Smooth muscle cell (in vitro differentiated cells): Measurements from ENCODE around the gene PDK2. TPM values are rescaled to one million over a fixed set of nuclear protein-coding genes. Genes with fewer than 3 reads are reported as not detected.
A peak's percentile ranks its signal among the peaks of the same experiment; 100 is the strongest.

Experiments used
- DNase-seq: peaks from one replicate; lab custom pipeline; 2025; ENCODE audit not compliant: unreplicated experiment; lab: John Stamatoyannopoulos, UW
- H2AFZ ChIP-seq: fragments of 200-600 bp; sonication (generic); 2 replicates; pipeline ENCODE4 v1.6.0; 2016; ENCODE audit warnings: antibody characterized with exemption, low read depth, mild to moderate bottlenecking
- H3F3A ChIP-seq: fragments of 200-600 bp; sonication (generic); 2 replicates; pipeline ENCODE4 v1.6.0; 2017; ENCODE audit warnings: antibody characterized with exemption, low read depth
- H3K27ac ChIP-seq: fragments of 200-600 bp; sonication (generic); 2 replicates; pipeline ENCODE4 v1.5.1; 2016; ENCODE audit warnings: low read depth, mild to moderate bottlenecking
- H3K27me3 ChIP-seq: fragments of 200-600 bp; sonication (generic); 2 replicates; pipeline ENCODE4 v1.6.1; 2016; ENCODE audit warnings: low read depth, mild to moderate bottlenecking
- H3K36me3 ChIP-seq: fragments of 200-600 bp; sonication (generic); 2 replicates; pipeline ENCODE4 v1.5.1; 2016; ENCODE audit warnings: low read depth
- H3K4me1 ChIP-seq: fragments of 200-600 bp; sonication (generic); 2 replicates; pipeline ENCODE4 v1.5.1; 2016; ENCODE audit warnings: low read depth
- H3K4me2 ChIP-seq: fragments of 200-600 bp; sonication (generic); 2 replicates; pipeline ENCODE4 v1.6.0; 2016; ENCODE audit warnings: mild to moderate bottlenecking
- H3K4me3 ChIP-seq: fragments of 200-600 bp; sonication (generic); 2 replicates; pipeline ENCODE4 v1.5.1; 2016; ENCODE audit warnings: mild to moderate bottlenecking
- H3K79me2 ChIP-seq: fragments of 200-600 bp; sonication (generic); 2 replicates; pipeline ENCODE4 v1.6.0; 2016; ENCODE audit warnings: low read depth, mild to moderate bottlenecking
- H3K9ac ChIP-seq: fragments of 200-600 bp; sonication (generic); 2 replicates; pipeline ENCODE4 v1.6.0; 2016; ENCODE audit warnings: low read depth
- H3K9me3 ChIP-seq: fragments of 200-600 bp; sonication (generic); replicated peaks from 2 replicates; pipeline ENCODE4 v1.5.1; 2016; ENCODE audit warnings: low read depth
- H4K20me1 ChIP-seq: fragments of 200-600 bp; sonication (generic); 2 replicates; pipeline ENCODE4 v1.6.0; 2016; ENCODE audit warnings: low read depth
- WGBS: methylation state at CpG from one replicate; pipeline ENCODE4 v1.1.7; 2016; ENCODE audit warnings: low lambda C conversion rate; 5-methylcytosine and 5-hydroxymethylcytosine counted together
- polyA plus RNA-seq: library from polyadenylated mRNA; unstranded; fragments of >200 nt; fragmentation: Nextera tagmentation; extraction: Ambion mirVana; gene quantifications from 2 replicates; pipeline ENCODE4 v1.2.1, GENCODE V29; 2016
- total RNA-seq: library from RNA; depleted of rRNA; stranded (reverse); fragments of >200 nt; gene quantifications from 2 replicates; pipeline ENCODE4 v1.2.3, GENCODE V29; 2014
- TF ChIP-seq, protein P1 (sequence below): fragments of 200-600 bp; sonication (generic); IDR thresholded peaks from 2 replicates; pipeline ENCODE4 v1.5.1; 2017; ENCODE audit warnings: borderline replicate concordance, mild to moderate bottlenecking, antibody characterized with exemption; ENCODE audit not compliant: insufficient read depth, poor library complexity, severe bottlenecking

The PDK2 gene
- total and polyA plus RNA-seq, 2 experiments from 2014 or later = 28.2 to 36.5 TPM

DNA sequence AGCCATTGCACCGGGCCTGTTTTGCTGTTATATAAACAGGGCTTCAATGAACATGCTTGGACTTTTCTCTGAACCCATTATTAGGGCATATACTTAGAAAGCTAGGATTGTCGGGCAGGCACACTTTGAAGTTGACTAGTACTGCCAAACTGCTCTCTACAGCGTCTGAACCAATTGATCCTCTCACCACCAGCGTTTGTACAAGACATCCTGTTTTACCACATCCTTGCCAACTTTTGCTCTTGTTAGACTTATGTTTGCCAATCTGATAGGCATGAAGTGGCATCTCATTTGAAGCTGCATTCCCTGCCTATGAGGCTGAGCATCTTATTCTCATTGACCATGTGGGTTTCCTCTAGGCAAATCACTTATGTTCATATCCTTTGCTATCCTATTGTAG lies 62.7 kb downstream of the PDK2 start:
- DNase-seq = no peak
- no peaks in the 10 kb centered on the region for H3K9me3 ChIP-seq
- H4K20me1 ChIP-seq = no peaks in the 10 kb centered on the region
- TF ChIP-seq, protein P1, sequence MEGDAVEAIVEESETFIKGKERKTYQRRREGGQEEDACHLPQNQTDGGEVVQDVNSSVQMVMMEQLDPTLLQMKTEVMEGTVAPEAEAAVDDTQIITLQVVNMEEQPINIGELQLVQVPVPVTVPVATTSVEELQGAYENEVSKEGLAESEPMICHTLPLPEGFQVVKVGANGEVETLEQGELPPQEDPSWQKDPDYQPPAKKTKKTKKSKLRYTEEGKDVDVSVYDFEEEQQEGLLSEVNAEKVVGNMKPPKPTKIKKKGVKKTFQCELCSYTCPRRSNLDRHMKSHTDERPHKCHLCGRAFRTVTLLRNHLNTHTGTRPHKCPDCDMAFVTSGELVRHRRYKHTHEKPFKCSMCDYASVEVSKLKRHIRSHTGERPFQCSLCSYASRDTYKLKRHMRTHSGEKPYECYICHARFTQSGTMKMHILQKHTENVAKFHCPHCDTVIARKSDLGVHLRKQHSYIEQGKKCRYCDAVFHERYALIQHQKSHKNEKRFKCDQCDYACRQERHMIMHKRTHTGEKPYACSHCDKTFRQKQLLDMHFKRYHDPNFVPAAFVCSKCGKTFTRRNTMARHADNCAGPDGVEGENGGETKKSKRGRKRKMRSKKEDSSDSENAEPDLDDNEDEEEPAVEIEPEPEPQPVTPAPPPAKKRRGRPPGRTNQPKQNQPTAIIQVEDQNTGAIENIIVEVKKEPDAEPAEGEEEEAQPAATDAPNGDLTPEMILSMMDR = no peak
- H3K4me2 ChIP-seq = no peak overlapping the region
- H3K4me1 ChIP-seq = peaks cover 4% of the 10 kb centered on the region
- H3K27ac ChIP-seq = no peak overlapping the region
- H3K36me3 ChIP-seq = no peaks in the 10 kb centered on the region
- H2AFZ ChIP-seq = no peak overlapping the region
- H3F3A ChIP-seq = peaks cover 7% of the 10 kb centered on the region
- H3K9ac ChIP-seq = no peak overlapping the region
- WGBS = 77% methylated on average over 4 of the region's 4 CpGs
- H3K27me3 ChIP-seq = no peaks in the 10 kb centered on the region
- no peak overlapping the region for H3K4me3 ChIP-seq
- no peaks in the 10 kb centered on the region for H3K79me2 ChIP-seq

- Histone ChIP-seq H3F3A (no peaks in the 10 kb centered on the region), H3K4me3 (peak overlapping the region; percentile 60), H3K4me2 (peak overlapping the region; percentile 92), H3K27me3 (no peaks in the 10 kb centered on the region), H2AFZ (peak overlapping the region; percentile 79), H4K20me1 (no peaks in the 10 kb centered on the region), H3K9ac (no peak overlapping the region), H3K9me3 (no peaks in the 10 kb centered on the region), H3K36me3 (no peaks in the 10 kb centered on the region), H3K27ac (no peak overlapping the region), H3K4me1 (peaks cover 4% of the 10 kb centered on the region), H3K79me2 (no peaks in the 10 kb centered on the region)
- DNase-seq = peak; percentile 80
- 2% methylated on average over 52 of the region's 53 CpGs for WGBS
- TF ChIP-seq, protein P1 = peak; percentile 90
These were observed 66.1 kb downstream of the PDK2 start for GRCh38 chr17:50161023-50161910.

Other genes with a start within 250 kb of the PDK2 start
- not detected in 2 replicates for gene TAC4, start 247.3 kb upstream of the PDK2 start, total RNA-seq
- not detected in 2 replicates for gene TAC4, start 247.3 kb upstream of the PDK2 start, polyA plus RNA-seq
- not detected in 2 replicates for gene DLX4, start 126.2 kb upstream of the PDK2 start, total RNA-seq
- gene DLX4, start 126.2 kb upstream of the PDK2 start, polyA plus RNA-seq = 0.19 and 0.51 TPM in 2 replicates
- gene DLX3, start 100.1 kb upstream of the PDK2 start, total RNA-seq = 9.7 TPM in 1 of 2 replicates, not detected in the other
- gene DLX3, start 100.1 kb upstream of the PDK2 start, polyA plus RNA-seq = 1.4 and 3.8 TPM in 2 replicates
- gene ITGA3, start 39.2 kb upstream of the PDK2 start, total RNA-seq = 44.7 and 77.9 TPM in 2 replicates
- 30.0 and 70.4 TPM in 2 replicates for gene ITGA3, start 39.2 kb upstream of the PDK2 start, polyA plus RNA-seq
- gene SAMD14, start 34.8 kb downstream of the PDK2 start, total RNA-seq = 6.3 and 39.1 TPM in 2 replicates
- 13.7 and 21.1 TPM in 2 replicates for gene SAMD14, start 34.8 kb downstream of the PDK2 start, polyA plus RNA-seq
- gene PPP1R9B, start 55.3 kb downstream of the PDK2 start, total RNA-seq = 20.8 and 21.8 TPM in 2 replicates
- gene PPP1R9B, start 55.3 kb downstream of the PDK2 start, polyA plus RNA-seq = 6.7 and 10.2 TPM in 2 replicates
- 0.99 TPM in 1 of 2 replicates, not detected in the other for gene SGCA, start 70.7 kb downstream of the PDK2 start, total RNA-seq
- gene SGCA, start 70.7 kb downstream of the PDK2 start, polyA plus RNA-seq = 1.4 and 2.1 TPM in 2 replicates
- 3,848 and 4,141 TPM in 2 replicates for gene COL1A1, start 106.3 kb downstream of the PDK2 start, total RNA-seq
- 18,306 and 25,649 TPM in 2 replicates for gene COL1A1, start 106.3 kb downstream of the PDK2 start, polyA plus RNA-seq
- gene TMEM92, start 179.1 kb downstream of the PDK2 start, total RNA-seq = 1.9 and 7.4 TPM in 2 replicates
- 4.8 and 14.4 TPM in 2 replicates for gene TMEM92, start 179.1 kb downstream of the PDK2 start, polyA plus RNA-seq